Heart left ventricle (tissue), 13 donors: Measurements from ENCODE around the gene RAB6B.

ENCODE experiments used
- CTCF ChIP-seq, 12 donors: fragments of 200-600 bp; sonication (generic) in 4 of 12; IDR thresholded peaks; one replicate each; pipeline versions ENCODE4 v1.5.0 to v1.8.0; 2018 to 2022; ENCODE audit warnings: antibody characterized with exemption in 12 of 12, mild to moderate bottlenecking in 5 of 12
- POLR2A ChIP-seq, 2 donors: fragments of 450-650 bp; IDR thresholded peaks; one replicate each; pipeline ENCODE4 v1.6.1; 2017; ENCODE audit warnings: antibody characterized with exemption in 2 of 2, mild to moderate bottlenecking in 2 of 2, moderate library complexity in 2 of 2
- donor health status: ischemic (EF 13 %, LVEDD 7.1; RV severe dilation, severe dysfunction).
- donor health status: DM: no; HTN: yes; CAD: no.
- donor health status: DM: no; HTN: no; CAD: no.
- donor health status: ischemic (EF 25% LVEDD 6.9; RV normal size, moderate dysfunction).
- donor health status: ischemic (EF 25% LVEDD 5.7; RV mildly dilated, moderate dysfunction).
- donor health status: ischemic (EF 35%, LVEDD 5.7; RV mildly dilated, moderate dysfunction).
- donor health status: nonischemic (EF 11% LVEDD 7.7; RV severe dilation, severe dysfunction).
- donor health status: DM: yes; HTN: yes; CAD: no.
- donor health status: PGD.
- donor health status: ischemic (EF 29% LVEDD 5.4; RV normal size, mild dysfunction).
- donor health status: nonischemic (EF 23%, LVEDD 6.1; RV moderate dilation, normal function).

GRCh38 chr3:133864616-133865015 is 31.1 kb downstream of the RAB6B start:
- TF ChIP-seq CTCF (IDR thresholded peaks at IDR 0.05), result no peak
- TF ChIP-seq POLR2A (IDR thresholded peaks at IDR 0.05), result no peak
